ENCODE results near the gene FRAS1.
"Not testable (repeated sequence)": the region's sequence is repeated elsewhere in the genome, so short reads cannot be mapped to it uniquely, and the experiment has no call there.

- TF ChIP-seq KDM5A (IDR thresholded peaks at IDR 0.05; ENCODE audit: low read length); HDAC2 (IDR thresholded peaks at IDR 0.05; ENCODE audit: borderline replicate concordance in 1 of 2, low read depth in 2 of 2, low read length in 2 of 2); CTCF (IDR thresholded peaks at IDR 0.05; ENCODE audit: control extremely low read depth in 1 of 3, insufficient read depth in 1 of 3, low read depth in 1 of 3, low read length in 3 of 3); CBX8 (IDR thresholded peaks at IDR 0.05; ENCODE audit: borderline replicate concordance, low read depth, low read length); TAF1 (IDR thresholded peaks at IDR 0.05; ENCODE audit: low read depth, low read length); SUZ12 (IDR thresholded peaks at IDR 0.05; ENCODE audit: low read length); CBX5 (IDR thresholded peaks at IDR 0.05; ENCODE audit: low read depth, low read length); BACH1 (IDR thresholded peaks at IDR 0.05; ENCODE audit: low read length); E2F6 (IDR thresholded peaks at IDR 0.05); TCF12 (IDR thresholded peaks at IDR 0.05; ENCODE audit: low read depth, low read length); CEBPB (IDR thresholded peaks at IDR 0.05; ENCODE audit: low read depth, low read length); POLR2A (IDR thresholded peaks at IDR 0.05; ENCODE audit: control extremely low read depth in 1 of 2, low read depth in 2 of 2, low read length in 2 of 2); KDM4A (IDR thresholded peaks at IDR 0.05; ENCODE audit: low read depth, low read length, severe bottlenecking); CHD7 (IDR thresholded peaks at IDR 0.05; ENCODE audit: insufficient replicate concordance, low read length): not testable (repeated sequence)
These were observed 151.8 kb downstream of the FRAS1 start for GRCh38 chr4:78208896-78209295.

Data from H1 (cell line).